ENCODE data around the gene LILRB1.
A peak's percentile ranks its signal among the peaks of the same experiment; 100 is the strongest.
"Not testable (repeated sequence)": the region's sequence is repeated elsewhere in the genome, so short reads cannot be mapped to it uniquely, and the experiment has no call there.

Gene LILRB1

GRCh38 chr19:54665530-54665929 is 35.2 kb downstream of the LILRB1 start:
- DNase-seq (ENCODE audit: insufficient read length, low spot score), result no peak
- TF ChIP-seq POLR2A (IDR thresholded peaks at IDR 0.05; ENCODE audit: low read depth, low read length), result no peak
- FAIRE-seq, result no peak

- FAIRE-seq, result no peak
- DNase-seq (ENCODE audit: insufficient read length, low spot score), result no peak
- TF ChIP-seq POLR2A (IDR thresholded peaks at IDR 0.05; ENCODE audit: low read depth, low read length), result no peak
Observed at GRCh38 chr19:54667217-54667616, 36.9 kb downstream of the LILRB1 start.

GRCh38 chr19:54668353-54668752 is 38.1 kb downstream of the LILRB1 start:
- FAIRE-seq (no peak), DNase-seq (ENCODE audit: insufficient read length, low spot score) (no peak)
- TF ChIP-seq POLR2A (IDR thresholded peaks at IDR 0.05; ENCODE audit: low read depth, low read length), result no peak

- FAIRE-seq (no peak), DNase-seq (ENCODE audit: insufficient read length, low spot score) (no peak)
- TF ChIP-seq POLR2A (IDR thresholded peaks at IDR 0.05; ENCODE audit: low read depth, low read length), result no peak
Observed at GRCh38 chr19:54670576-54671357, 40.5 kb downstream of the LILRB1 start.

- FAIRE-seq (no peak), DNase-seq (ENCODE audit: insufficient read length, low spot score) (no peak)
Observed at GRCh38 chr19:54673222-54673621, 42.9 kb downstream of the LILRB1 start.

GRCh38 chr19:54674021-54674617 is 43.8 kb downstream of the LILRB1 start:
- peak; percentile 32 for DNase-seq (ENCODE audit: insufficient read length, low spot score)
- no peak for TF ChIP-seq POLR2A (IDR thresholded peaks at IDR 0.05; ENCODE audit: low read depth, low read length)
- FAIRE-seq, result no peak

More at GRCh38 chr19:54673222-54673621, 42.9 kb downstream of the LILRB1 start:
- TF ChIP-seq POLR2A (IDR thresholded peaks at IDR 0.05; ENCODE audit: low read depth, low read length), result no peak

GRCh38 chr19:54676210-54676834 is 46.0 kb downstream of the LILRB1 start:
- FAIRE-seq (peak; percentile 91), DNase-seq (ENCODE audit: insufficient read length, low spot score) (peak; percentile 57)

- FAIRE-seq (no peak), DNase-seq (ENCODE audit: insufficient read length, low spot score) (no peak)
- TF ChIP-seq POLR2A (IDR thresholded peaks at IDR 0.05; ENCODE audit: low read depth, low read length), result no peak
Observed at GRCh38 chr19:54677217-54677616, 46.9 kb downstream of the LILRB1 start.

GRCh38 chr19:54681596-54681995 is 51.3 kb downstream of the LILRB1 start:
- DNase-seq (ENCODE audit: insufficient read length, low spot score); FAIRE-seq: not testable (repeated sequence)

GRCh38 chr19:54682306-54682856 is 52.1 kb downstream of the LILRB1 start:
- DNase-seq (ENCODE audit: insufficient read length, low spot score) (no peak), FAIRE-seq (no peak)
- TF ChIP-seq POLR2A (IDR thresholded peaks at IDR 0.05; ENCODE audit: low read depth, low read length), result no peak

- peak; percentile 20 for DNase-seq (ENCODE audit: insufficient read length, low spot score)
- FAIRE-seq, result no peak
- no peak for TF ChIP-seq POLR2A (IDR thresholded peaks at IDR 0.05; ENCODE audit: low read depth, low read length)
Observed at GRCh38 chr19:54684527-54684926, 54.2 kb downstream of the LILRB1 start.

Measured in H54 (cell line).